Heart left ventricle (tissue), 16 donors: Measurements from ENCODE around the gene POMGNT2. TPM values are rescaled to one million over a fixed set of nuclear protein-coding genes. Genes with fewer than 3 reads are reported as not detected.

Experiments
- ATAC-seq, 4 donors: fragments of 200-7000 bp; cut with Tn5 transposase; one replicate each; pipeline ENCODE4 v1.9.1; 2020 to 2022; ENCODE audit warnings: moderate library complexity in 4 of 4, mild to moderate bottlenecking in 3 of 4, moderate number of reproducible peaks in 1 of 4
- DNase-seq, 5 donors: peaks; one replicate each; pipeline ENCODE4 v3.0.0-alpha.2; 2020
- H3K27ac ChIP-seq, 12 donors: fragments of 200-600 bp; sonication (generic) in 4 of 12; one replicate each; pipeline versions ENCODE4 v1.5.0 to v1.8.0; 2016 to 2022; ENCODE audit warnings: mild to moderate bottlenecking in 2 of 12
- H3K27me3 ChIP-seq, 9 donors: fragments of 200-600 bp; sonication (generic) in 2 of 9; one replicate each; pipeline versions ENCODE4 v1.5.1 to v1.8.0; 2016 to 2022; ENCODE audit warnings: mild to moderate bottlenecking in 3 of 9
- H3K36me3 ChIP-seq, 9 donors: fragments of 200-600 bp; sonication (generic) in 2 of 9; one replicate each; pipeline versions ENCODE4 v1.5.0 to v1.8.0; 2018 to 2022; ENCODE audit warnings: mild to moderate bottlenecking in 2 of 9
- H3K4me1 ChIP-seq, 12 donors: fragments of 200-600 bp; sonication (generic) in 4 of 12; one replicate each; pipeline versions ENCODE4 v1.5.0 to v1.8.0; 2016 to 2022; ENCODE audit warnings: mild to moderate bottlenecking in 3 of 12
- H3K4me3 ChIP-seq, 12 donors: fragments of 200-600 bp; sonication (generic) in 4 of 12; one replicate each; pipeline versions ENCODE4 v1.5.0 to v1.8.0; 2017 to 2022; ENCODE audit warnings: mild to moderate bottlenecking in 9 of 12, moderate library complexity in 4 of 12
- H3K9me3 ChIP-seq, 12 donors: fragments of 200-600 bp; sonication (generic) in 4 of 12; one replicate each; pipeline versions ENCODE4 v1.5.0 to v1.8.0; 2016 to 2022; ENCODE audit warnings: mild to moderate bottlenecking in 1 of 12
- POLR2A ChIP-seq, 2 donors: fragments of 450-650 bp; IDR thresholded peaks; one replicate each; pipeline ENCODE4 v1.6.1; 2017; ENCODE audit warnings: antibody characterized with exemption in 2 of 2, mild to moderate bottlenecking in 2 of 2, moderate library complexity in 2 of 2
- WGBS, 4 donors: extraction: QIAGEN DNeasy Blood & Tissue Kit in 2 of 4; methylation state at CpG; one replicate each; pipeline versions ENCODE4 v1.1.5 to v1.1.7; 2013 to 2018; 5-methylcytosine and 5-hydroxymethylcytosine counted together
- intact Hi-C, 10 donors: fragments of 100-400 bp; cut with DNase I; formaldehyde crosslinking; loops; one replicate each; pipeline versions ENCODE4 v1.11.1 to v1.14.2; 2022
- polyA plus RNA-seq, 2 donors: library from polyadenylated mRNA; stranded (reverse); fragments of 200-250 nt; gene quantifications; one replicate each; pipeline ENCODE4 v1.2.3, GENCODE V29; 2013
- total RNA-seq, 9 donors: library from RNA; depleted of rRNA in 2 of 9; stranded (reverse); fragments of >200 nt in 2 of 9; fragmentation: NEBNext Ultra II Directional in 3 of 9; extraction: Animal tissue kit (Norgen Biotek cat#: 25700) in 3 of 9; gene quantifications; one replicate each; pipeline versions ENCODE4 v1.1.0 to v1.2.4, GENCODE V29; 2016 to 2023
- TF ChIP-seq, protein P1 (sequence below), 12 donors: fragments of 200-600 bp; sonication (generic) in 4 of 12; IDR thresholded peaks; one replicate each; pipeline versions ENCODE4 v1.5.0 to v1.8.0; 2018 to 2022; ENCODE audit warnings: antibody characterized with exemption in 12 of 12, mild to moderate bottlenecking in 5 of 12
- donor health status: ischemic (EF 13 %, LVEDD 7.1; RV severe dilation, severe dysfunction).
- donor health status: healthy with polysubstance abuse.
- donor health status: DM: no; HTN: yes; CAD: no.
- donor health status: DM: no; HTN: no; CAD: no.
- donor health status: ischemic (EF 25% LVEDD 6.9; RV normal size, moderate dysfunction).
- donor health status: ischemic (EF 25% LVEDD 5.7; RV mildly dilated, moderate dysfunction).
- donor health status: healthy.
- donor health status: DM: yes; HTN: yes; CAD: no.
- donor health status: ischemic (EF 35%, LVEDD 5.7; RV mildly dilated, moderate dysfunction).
- donor health status: nonischemic (EF 11% LVEDD 7.7; RV severe dilation, severe dysfunction).
- donor health status: DM: yes; HTN: yes; CAD: no.
- donor health status: PGD.
- donor health status: ischemic (EF 29% LVEDD 5.4; RV normal size, mild dysfunction).
- donor health status: nonischemic (EF 23%, LVEDD 6.1; RV moderate dilation, normal function).

The POMGNT2 gene
- total and polyA plus RNA-seq, 11 donors, result 9.1 to 36.0 (median 18.5) TPM

- ATAC-seq (no peak), DNase-seq (peak in 1 of 5 donors; percentile 8)
- Histone ChIP-seq H3K9me3 (no peaks in the 10 kb centered on the region), H3K4me1 (peaks cover 0 to 10% (median 0%) of the 10 kb centered on the region in 12 donors), H3K27ac (no peak overlapping the region), H3K4me3 (no peak overlapping the region), H3K36me3 (no peaks in the 10 kb centered on the region), H3K27me3 (no peaks in the 10 kb centered on the region)
- intact Hi-C loops, result no loop called here
- no peak for TF ChIP-seq POLR2A (IDR thresholded peaks at IDR 0.05)
- TF ChIP-seq, protein P1, sequence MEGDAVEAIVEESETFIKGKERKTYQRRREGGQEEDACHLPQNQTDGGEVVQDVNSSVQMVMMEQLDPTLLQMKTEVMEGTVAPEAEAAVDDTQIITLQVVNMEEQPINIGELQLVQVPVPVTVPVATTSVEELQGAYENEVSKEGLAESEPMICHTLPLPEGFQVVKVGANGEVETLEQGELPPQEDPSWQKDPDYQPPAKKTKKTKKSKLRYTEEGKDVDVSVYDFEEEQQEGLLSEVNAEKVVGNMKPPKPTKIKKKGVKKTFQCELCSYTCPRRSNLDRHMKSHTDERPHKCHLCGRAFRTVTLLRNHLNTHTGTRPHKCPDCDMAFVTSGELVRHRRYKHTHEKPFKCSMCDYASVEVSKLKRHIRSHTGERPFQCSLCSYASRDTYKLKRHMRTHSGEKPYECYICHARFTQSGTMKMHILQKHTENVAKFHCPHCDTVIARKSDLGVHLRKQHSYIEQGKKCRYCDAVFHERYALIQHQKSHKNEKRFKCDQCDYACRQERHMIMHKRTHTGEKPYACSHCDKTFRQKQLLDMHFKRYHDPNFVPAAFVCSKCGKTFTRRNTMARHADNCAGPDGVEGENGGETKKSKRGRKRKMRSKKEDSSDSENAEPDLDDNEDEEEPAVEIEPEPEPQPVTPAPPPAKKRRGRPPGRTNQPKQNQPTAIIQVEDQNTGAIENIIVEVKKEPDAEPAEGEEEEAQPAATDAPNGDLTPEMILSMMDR (IDR thresholded peaks at IDR 0.05), result no peak
- WGBS, 4 donors, result 76 to 84% (median 81%) methylated on average over 4 to 5 of the region's 5 CpGs
Observed at GRCh38 chr3:43035801-43036365, 70.0 kb downstream of the POMGNT2 start.

GRCh38 chr3:43034911-43035310 is 71.0 kb downstream of the POMGNT2 start:
- Histone ChIP-seq H3K4me3 (no peak overlapping the region), H3K9me3 (no peaks in the 10 kb centered on the region), H3K27me3 (no peaks in the 10 kb centered on the region), H3K4me1 (peaks cover 0 to 10% (median 0%) of the 10 kb centered on the region in 12 donors), H3K36me3 (no peaks in the 10 kb centered on the region), H3K27ac (no peak overlapping the region)
- 78 to 83% (median 81%) methylated on average over 4 of the region's 4 CpGs for WGBS, 4 donors
- TF ChIP-seq, protein P1 (IDR thresholded peaks at IDR 0.05), result no peak
- no peak for TF ChIP-seq POLR2A (IDR thresholded peaks at IDR 0.05)
- intact Hi-C loops, result loop anchor here in 1 of 10 donors (5.0 kb wide), 1 partner anchor 107 kb away; no protein-coding TSS in a partner anchor
- ATAC-seq, result no peak
- no peak for DNase-seq

GRCh38 chr3:43034200-43034599 is 71.7 kb downstream of the POMGNT2 start:
- peak in 1 of 5 donors; percentile 8 for DNase-seq
- no peaks in the 10 kb centered on the region for H3K9me3 ChIP-seq
- ATAC-seq, result no peak
- H3K4me1 ChIP-seq, result peaks cover 0 to 10% (median 0%) of the 10 kb centered on the region in 12 donors
- no peaks in the 10 kb centered on the region for H3K27me3 ChIP-seq
- H3K36me3 ChIP-seq, result no peaks in the 10 kb centered on the region
- no peak overlapping the region for H3K27ac ChIP-seq
- no peak overlapping the region for H3K4me3 ChIP-seq
- no peak for TF ChIP-seq POLR2A (IDR thresholded peaks at IDR 0.05)
- TF ChIP-seq, protein P1 (IDR thresholded peaks at IDR 0.05), result no peak
- intact Hi-C loops, result loop anchor here in 1 of 10 donors (5.0 kb wide), 1 partner anchor 108 kb away; no protein-coding TSS in a partner anchor
- WGBS, 4 donors, result 59 to 71% (median 67%) methylated on average over 4 of the region's 4 CpGs

- intact Hi-C loops, result loop anchor here in 1 of 10 donors (5.0 kb wide), 1 partner anchor 109 kb away; no protein-coding TSS in a partner anchor
- H3K4me3 ChIP-seq, result no peak overlapping the region
- no peaks in the 10 kb centered on the region for H3K9me3 ChIP-seq
- DNase-seq, result peak in 1 of 5 donors; percentile 12
- WGBS, 4 donors, result 90 to 96% (median 95%) methylated on average over 12 to 23 of the region's 23 CpGs
- H3K27ac ChIP-seq, result no peak overlapping the region
- peaks cover 0 to 10% (median 0%) of the 10 kb centered on the region in 12 donors for H3K4me1 ChIP-seq
- TF ChIP-seq, protein P1 (IDR thresholded peaks at IDR 0.05), result no peak
- no peak for TF ChIP-seq POLR2A (IDR thresholded peaks at IDR 0.05)
- no peak for ATAC-seq
- no peaks in the 10 kb centered on the region for H3K27me3 ChIP-seq
- no peaks in the 10 kb centered on the region for H3K36me3 ChIP-seq
Observed at GRCh38 chr3:43032646-43033628, 72.9 kb downstream of the POMGNT2 start.
